ENCODE data around the gene LEPROT. TPM values are rescaled to one million over a fixed set of nuclear protein-coding genes. Genes with fewer than 3 reads are reported as not detected.
A peak's percentile ranks its signal among the peaks of the same experiment; 100 is the strongest.

LEPROT gene
- total RNA-seq, 1 donor from 2014 or later, result 107 TPM

DNA sequence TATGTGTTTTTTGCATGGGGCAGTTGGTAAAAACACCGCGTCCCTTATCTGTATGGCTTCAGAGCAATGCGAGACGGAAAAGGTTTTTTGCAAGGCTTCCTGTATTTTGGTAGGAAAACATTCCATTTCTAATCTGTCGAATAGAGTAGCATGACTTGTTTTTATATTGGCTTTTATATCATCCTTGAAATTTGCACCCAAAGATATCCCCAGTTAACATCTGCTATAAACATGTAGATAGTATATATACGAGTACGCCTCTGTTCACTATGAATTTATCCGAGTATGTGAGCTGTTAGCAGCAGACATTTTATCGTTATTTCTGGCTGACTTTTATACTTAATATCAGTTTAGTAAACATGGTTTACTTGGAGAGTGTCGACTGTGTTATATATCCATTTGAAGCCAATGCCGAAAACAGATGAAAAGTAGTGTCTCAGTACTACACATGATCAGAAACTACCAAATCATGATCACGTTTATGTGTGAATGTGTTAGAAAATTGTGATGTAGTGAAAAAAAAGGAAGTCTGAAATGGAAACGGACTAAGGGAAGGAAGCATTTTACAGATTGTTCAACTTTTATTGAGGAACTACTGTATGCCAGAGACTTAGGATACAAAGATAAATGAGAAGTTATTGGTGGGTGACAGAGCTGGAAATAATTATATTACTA is 1.0 kb downstream of the LEPROT start:
- intact Hi-C loops (cut with DNase I), result no loop called here
- peak overlapping the region; percentile 99 for H3K27ac ChIP-seq
- H3K27me3 ChIP-seq, result no peaks in the 10 kb centered on the region
- peak overlapping the region; percentile 77 for H3K4me3 ChIP-seq
- H3K9me3 ChIP-seq, result no peaks in the 10 kb centered on the region
- ATAC-seq (no peak), DNase-seq (no peak)
- TF ChIP-seq, protein P1, sequence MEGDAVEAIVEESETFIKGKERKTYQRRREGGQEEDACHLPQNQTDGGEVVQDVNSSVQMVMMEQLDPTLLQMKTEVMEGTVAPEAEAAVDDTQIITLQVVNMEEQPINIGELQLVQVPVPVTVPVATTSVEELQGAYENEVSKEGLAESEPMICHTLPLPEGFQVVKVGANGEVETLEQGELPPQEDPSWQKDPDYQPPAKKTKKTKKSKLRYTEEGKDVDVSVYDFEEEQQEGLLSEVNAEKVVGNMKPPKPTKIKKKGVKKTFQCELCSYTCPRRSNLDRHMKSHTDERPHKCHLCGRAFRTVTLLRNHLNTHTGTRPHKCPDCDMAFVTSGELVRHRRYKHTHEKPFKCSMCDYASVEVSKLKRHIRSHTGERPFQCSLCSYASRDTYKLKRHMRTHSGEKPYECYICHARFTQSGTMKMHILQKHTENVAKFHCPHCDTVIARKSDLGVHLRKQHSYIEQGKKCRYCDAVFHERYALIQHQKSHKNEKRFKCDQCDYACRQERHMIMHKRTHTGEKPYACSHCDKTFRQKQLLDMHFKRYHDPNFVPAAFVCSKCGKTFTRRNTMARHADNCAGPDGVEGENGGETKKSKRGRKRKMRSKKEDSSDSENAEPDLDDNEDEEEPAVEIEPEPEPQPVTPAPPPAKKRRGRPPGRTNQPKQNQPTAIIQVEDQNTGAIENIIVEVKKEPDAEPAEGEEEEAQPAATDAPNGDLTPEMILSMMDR (IDR thresholded peaks at IDR 0.05), result no peak
- H3K4me1 ChIP-seq, result peaks cover 37% of the 10 kb centered on the region
- H3K36me3 ChIP-seq, result peaks cover 16% of the 10 kb centered on the region

DNA sequence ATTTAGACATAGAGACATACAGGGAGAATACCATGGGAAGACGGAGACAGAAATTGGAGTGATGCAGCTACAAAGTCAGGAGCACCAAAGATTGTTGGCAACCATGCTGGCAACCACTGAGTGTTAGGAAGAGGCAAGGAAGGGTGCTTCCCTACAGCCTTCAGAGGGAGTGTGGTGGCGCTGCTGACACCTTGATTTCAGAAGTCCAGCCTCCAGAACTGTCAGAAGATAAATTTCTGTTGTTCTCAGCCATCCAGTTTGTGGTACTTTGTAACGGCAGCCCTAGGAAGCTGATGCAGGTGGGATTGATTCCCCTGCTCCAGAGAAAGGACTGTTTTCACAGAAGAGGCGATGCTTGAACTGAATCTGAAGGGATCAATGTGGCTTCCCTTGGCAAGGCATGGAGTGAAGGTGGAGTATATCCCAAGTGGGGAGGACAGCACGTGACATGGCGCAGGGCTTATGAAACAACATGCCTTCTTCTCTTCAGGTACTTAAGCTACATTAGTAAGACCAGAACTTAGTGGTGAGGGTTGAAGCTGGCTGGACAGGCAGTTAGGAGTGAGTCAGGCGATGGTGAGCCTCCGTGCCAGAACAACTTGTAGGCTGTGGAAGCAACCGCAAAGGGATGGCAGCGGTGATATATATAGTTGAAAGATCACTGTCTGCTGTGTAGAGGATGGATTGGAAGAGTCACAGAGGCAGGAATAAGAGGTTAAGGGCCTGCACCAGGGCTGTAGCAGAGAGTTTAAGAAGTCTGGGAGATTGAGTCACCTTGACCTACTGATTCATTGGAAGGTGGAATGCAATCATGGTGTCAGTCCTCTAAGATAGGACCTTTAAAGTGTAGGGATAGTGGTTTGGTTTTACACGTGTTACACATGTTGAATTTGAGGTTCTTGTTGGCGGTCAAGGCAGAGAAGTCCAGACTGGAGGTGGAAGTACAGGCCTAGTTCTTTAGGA is 2.1 kb downstream of the LEPROT start:
- TF ChIP-seq, protein P1 (IDR thresholded peaks at IDR 0.05), result no peak
- Histone ChIP-seq H3K4me3 (peak overlapping the region; percentile 77), H3K4me1 (peaks cover 37% of the 10 kb centered on the region), H3K36me3 (peaks cover 26% of the 10 kb centered on the region), H3K27me3 (no peaks in the 10 kb centered on the region), H3K9me3 (no peaks in the 10 kb centered on the region), H3K27ac (peak overlapping the region; percentile 99)
- intact Hi-C loops (cut with DNase I), result no loop called here
- ATAC-seq, result no peak
- DNase-seq, result no peak

DNA sequence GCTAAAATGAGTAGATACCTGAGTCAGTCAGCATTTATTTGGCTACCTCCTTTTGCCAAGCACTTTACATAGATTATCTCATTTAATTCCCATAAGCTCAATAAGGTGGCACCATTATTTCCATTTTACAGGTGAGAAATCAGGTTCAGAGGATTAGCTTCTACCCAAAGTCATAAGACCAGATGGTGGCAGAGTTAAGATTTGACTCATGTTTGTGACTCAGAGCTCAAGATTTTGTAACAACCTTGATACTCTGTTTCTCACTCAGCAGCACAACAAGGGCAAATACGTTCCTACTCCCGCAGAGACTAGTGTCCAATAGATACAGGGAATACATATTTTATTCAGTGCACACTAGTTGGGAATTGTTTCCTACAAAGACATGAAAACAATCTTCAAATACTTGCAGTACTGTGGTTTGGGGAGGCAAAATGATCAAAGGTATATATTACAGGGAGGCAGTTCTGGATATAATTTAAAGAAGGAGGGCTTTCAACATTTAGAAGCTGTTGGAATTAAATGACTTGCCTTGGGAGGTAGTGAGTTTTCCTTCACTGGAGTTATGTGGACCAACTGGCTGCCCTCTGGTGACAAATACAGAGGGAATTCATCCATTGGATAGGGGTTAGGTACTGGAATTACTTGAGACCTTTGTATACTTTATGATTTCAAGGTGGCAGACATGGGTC is 3.6 kb downstream of the LEPROT start:
- Histone ChIP-seq H3K4me1 (peaks cover 35% of the 10 kb centered on the region), H3K4me3 (no peak overlapping the region), H3K27ac (peak overlapping the region; percentile 99), H3K9me3 (no peaks in the 10 kb centered on the region), H3K36me3 (peaks cover 30% of the 10 kb centered on the region), H3K27me3 (no peaks in the 10 kb centered on the region)
- intact Hi-C loops (cut with DNase I), result no loop called here
- TF ChIP-seq, protein P1 (IDR thresholded peaks at IDR 0.05), result no peak
- ATAC-seq, result no peak
- no peak for DNase-seq

DNA sequence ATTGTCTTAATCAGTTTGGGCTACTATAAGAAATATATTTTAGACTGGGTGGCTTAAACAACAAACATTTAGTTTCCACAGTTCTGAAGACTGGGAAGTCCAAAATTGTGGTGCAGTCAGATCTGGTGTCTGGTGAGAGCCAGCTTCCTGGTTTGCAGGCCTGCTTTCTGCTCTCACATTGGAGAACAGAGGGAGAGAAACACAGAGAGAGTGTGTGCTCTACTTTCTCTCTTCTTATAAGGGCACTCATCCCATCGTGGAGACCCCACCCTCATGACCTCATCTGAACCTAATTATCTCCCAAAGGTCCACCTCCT is 4.1 kb downstream of the LEPROT start:
- ATAC-seq, result no peak
- H3K9me3 ChIP-seq, result no peaks in the 10 kb centered on the region
- TF ChIP-seq, protein P1 (IDR thresholded peaks at IDR 0.05), result no peak
- H3K4me3 ChIP-seq, result no peak overlapping the region
- peaks cover 33% of the 10 kb centered on the region for H3K4me1 ChIP-seq
- intact Hi-C loops (cut with DNase I), result no loop called here
- H3K27ac ChIP-seq, result no peak overlapping the region
- peaks cover 30% of the 10 kb centered on the region for H3K36me3 ChIP-seq
- no peak for DNase-seq
- H3K27me3 ChIP-seq, result no peaks in the 10 kb centered on the region

DNA sequence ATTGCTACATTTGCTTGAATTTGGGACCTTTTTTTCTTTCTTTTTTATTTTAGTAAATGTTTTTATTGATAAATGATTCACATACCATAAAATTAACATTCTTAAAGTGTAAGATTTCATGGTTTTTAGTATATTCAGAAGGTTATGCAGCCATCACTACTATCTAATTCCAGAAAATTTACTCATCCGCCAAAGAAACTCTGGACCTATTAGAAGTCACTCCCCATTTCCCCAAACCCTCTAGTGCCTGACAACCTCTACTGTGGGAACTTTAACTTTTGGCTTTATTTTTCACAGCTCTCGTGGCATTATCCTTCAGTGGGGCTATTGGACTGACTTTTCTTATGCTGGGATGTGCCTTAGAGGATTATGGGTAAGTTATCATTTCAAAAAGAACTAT is 4.5 kb downstream of the LEPROT start:
- Histone ChIP-seq H3K9me3 (no peaks in the 10 kb centered on the region), H3K4me3 (no peak overlapping the region), H3K27ac (no peak overlapping the region), H3K36me3 (peaks cover 32% of the 10 kb centered on the region), H3K4me1 (peaks cover 33% of the 10 kb centered on the region), H3K27me3 (no peaks in the 10 kb centered on the region)
- intact Hi-C loops (cut with DNase I), result no loop called here
- DNase-seq (no peak), ATAC-seq (no peak)
- TF ChIP-seq, protein P1 (IDR thresholded peaks at IDR 0.05), result no peak

Measured in upper lobe of right lung (tissue), 1 donor.